Activated naive CD4-positive, alpha-beta T cell (primary cell): Measurements from ENCODE around the gene GRIK2.

Experiments used
- DNase-seq, 4 experiments: peaks; one replicate each; lab custom pipeline; 2025; lab: John Stamatoyannopoulos, UW

Gene GRIK2

DNA sequence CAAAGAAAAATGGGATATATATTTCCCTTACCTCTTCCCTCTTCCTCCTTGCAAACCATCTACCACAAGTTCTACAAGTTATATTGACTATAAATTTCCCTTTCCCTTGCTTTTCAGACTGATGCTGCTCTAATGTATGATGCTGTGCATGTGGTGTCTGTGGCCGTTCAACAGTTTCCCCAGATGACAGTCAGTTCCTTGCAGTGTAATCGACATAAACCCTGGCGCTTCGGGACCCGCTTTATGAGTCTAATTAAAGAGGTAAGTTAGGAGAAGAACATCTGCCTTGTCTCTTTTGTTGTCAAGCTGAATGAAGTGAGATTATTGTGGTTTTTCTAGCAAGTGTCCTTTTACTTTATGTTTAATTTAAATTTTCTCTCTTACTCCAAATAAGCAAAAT lies 406.0 kb downstream of the GRIK2 start:
- DNase-seq: no peak

DNA sequence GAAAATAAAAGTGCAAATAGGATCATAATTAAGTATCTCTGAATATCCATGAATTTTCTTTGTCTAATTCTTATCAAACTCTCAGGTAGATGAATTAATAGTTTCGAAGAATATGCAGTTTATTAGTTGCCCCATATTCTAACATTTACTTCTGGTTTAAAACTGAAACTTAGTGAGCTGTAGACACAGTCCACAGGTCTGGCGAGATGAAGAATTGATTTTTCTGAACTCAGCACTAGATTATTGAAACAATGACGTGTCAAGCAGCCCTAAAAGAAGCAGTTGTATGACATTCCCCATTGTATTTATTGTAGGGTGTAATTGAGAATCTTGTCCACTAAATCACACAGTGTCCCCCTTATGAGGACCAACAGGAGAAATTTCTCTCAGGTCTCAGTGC lies 407.1 kb downstream of the GRIK2 start:
- no peak for DNase-seq

DNA sequence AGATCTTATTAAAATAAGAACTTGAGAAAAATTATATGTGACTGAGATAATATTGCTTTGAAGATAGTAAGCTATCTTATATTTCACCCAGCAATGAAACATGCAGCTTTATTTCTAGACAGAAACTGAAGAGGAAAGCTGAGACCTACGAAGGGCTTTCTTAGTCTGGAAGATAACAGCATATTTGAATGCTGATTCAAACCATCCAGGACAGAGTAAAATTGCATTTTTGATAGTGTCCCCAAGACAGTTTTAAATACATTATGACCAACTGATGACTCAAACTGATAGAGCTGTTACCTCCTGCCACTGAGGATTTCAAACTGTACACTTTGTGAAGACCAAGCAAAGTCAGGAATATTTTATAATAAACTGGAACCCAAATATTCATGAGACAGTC lies 409.6 kb downstream of the GRIK2 start:
- DNase-seq: no peak

DNA sequence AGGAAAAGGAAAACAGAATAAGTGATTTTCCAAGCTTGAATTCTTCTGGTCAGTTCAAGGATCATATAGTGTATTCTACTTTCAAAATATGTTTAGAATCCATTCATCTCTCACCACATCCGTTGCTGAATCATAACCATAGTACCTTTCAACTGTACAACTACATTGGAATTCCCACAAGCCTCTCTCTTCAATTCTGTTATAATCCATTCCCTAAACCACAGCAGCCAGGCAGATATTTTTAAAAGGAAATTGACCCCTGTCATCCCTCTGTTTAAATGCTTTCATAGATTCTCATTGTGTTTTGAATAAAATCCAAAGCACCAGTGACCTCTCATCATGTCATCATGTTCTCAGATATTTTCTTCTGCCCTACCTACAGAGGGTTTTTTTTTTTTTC lies 412.7 kb downstream of the GRIK2 start:
- DNase-seq: no peak

DNA sequence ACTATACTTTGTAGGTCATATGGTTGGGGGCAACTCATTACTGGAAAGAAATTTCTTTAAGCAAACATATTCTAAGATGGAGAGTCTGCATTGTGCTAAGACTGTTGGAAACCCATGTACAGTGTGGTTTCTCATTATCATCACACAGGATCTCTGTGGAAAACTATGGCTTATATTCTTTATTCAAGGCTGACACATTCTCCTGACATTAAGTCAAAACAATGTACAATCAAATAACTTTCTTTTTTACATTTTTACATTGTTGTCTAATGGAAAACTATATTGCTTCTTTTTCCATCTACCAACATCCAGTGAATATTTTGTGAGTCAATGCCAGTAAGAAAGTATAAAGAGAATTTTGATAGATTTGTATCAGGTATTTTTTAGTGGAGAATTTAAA lies 417.6 kb downstream of the GRIK2 start:
- DNase-seq: no peak

DNA sequence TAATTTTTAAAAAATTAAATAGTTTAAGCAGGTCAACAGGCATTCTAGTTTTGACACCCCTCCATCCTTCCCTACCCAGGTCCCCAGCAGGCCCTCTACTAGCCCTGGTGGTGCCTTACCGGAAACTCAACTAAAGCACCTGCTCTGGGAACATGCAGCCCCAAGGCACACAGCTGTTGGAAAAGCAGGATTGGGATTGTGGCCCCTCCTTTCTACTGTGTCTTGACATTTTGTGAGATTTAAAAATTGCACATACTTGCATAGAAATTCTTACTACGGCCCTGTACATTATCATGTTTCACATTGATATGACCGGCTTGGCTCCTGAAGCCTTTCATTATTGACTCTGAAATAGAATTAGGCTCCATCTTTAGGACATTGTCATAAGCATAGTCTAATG lies 423.2 kb downstream of the GRIK2 start:
- DNase-seq: no peak

DNA sequence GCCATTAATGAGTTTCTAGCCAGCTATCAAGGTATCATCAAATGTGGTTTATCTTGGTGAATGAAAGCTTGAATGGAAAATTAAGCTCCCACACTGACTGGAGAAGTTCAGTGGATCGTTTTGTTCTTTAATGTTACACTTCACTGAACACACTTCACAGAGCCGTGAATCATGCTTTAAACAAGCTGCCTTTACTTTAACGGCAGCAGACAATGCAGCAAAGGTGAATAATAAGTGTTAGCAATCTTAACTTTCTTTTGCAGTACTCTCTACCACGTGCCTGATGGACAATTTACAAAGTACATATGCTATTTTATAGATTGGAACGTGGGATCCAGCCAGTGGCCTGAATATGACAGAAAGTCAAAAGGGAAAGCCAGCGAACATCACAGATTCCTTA lies 424.5 kb downstream of the GRIK2 start:
- DNase-seq: no peak

DNA sequence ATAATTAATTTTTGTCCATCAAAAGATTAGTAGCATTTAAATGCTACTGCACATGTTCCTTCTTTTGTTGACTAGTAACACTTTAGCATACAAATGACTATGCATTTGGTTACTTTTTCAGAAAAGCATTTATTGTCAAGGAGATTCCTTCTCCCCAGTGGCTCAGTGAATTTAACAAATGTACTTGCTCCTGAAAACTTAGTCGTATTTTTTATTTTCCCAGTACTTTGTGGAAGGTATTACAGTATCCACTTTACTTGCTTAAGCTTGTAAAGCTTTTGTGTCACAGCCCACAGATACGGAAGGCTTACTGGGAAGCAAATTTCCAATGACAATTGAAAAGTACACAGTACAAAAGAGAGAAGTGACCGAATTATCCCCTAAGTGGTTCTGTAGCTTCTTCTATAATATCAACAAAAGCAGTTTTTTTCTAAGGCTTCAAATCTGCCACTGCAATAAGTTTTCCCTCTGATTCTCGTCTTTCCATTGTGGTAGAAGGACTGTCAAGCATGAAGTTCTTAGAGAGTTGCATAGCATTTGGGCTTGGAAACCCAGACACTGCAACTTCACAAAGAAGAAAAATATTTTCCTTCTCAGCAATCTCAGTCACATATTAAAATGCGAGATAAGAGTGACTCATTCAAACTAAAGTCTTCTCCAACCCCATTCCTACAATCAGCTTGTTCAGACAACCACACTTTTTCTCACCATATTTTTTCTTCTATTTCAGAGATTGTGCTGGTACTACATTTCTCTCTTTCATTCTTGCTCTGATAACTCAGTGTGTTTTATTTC lies 431.2 kb downstream of the GRIK2 start:
- no peak for DNase-seq

DNA sequence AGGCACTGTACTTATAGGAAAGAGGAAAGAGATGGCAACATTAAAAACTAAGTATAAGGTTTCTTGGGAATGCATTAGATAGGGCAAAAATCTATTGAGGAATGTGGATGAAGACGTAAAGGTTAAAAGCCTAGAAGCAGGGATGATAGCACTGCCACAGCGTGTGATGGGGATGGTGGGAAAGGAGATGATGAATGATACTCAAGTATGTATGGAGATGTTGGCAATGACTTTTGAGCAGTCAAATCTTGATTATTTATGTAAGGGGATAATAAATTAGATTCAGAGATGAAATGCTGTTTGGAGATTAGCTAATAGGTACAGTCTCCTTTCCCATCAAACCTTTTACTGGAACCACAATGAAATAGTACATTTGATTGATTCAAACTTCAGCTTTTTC lies 432.8 kb downstream of the GRIK2 start:
- no peak for DNase-seq

DNA sequence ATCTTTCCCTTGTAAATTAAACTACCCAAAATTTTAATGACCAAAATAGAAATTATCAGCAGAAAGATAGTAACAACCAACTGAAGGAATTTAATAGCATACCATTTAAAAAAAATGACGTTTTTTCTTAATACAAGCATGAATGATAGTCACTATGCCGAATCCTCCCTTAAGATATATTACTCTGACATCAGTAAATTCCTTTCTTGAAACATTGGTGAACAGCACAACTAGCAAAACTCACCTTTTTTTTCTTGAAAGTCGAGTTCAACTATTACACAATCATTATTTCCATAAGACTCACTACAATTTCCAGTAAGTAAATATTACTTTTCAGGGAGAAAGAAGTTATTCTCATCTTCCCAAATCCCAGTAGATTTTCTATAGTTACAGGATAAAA lies 433.2 kb downstream of the GRIK2 start:
- DNase-seq: no peak

DNA sequence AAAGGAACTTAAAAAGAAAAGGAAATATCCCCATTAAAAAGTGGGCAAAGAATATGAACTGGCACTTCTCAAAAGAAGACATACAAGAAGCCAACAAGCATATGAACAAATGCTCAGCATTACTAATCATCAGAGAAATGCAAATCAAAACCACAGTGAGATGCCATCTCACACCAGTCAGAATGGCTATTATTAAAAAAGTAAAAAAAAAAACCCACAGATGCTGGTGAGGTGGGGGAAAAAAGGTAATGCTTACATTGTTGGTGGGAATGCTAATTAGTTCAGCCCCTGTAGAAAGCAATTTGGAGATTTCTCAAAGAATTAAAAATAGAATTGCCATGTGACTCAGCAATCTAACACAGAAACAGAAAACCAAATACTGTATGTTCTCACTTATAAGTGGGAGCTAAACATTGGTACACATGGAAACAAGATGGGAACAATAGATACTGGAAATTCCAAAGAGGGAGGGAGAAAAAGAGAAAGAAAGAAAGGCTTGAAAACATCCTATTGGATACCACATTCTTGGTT lies 437.1 kb downstream of the GRIK2 start:
- DNase-seq: no peak

DNA sequence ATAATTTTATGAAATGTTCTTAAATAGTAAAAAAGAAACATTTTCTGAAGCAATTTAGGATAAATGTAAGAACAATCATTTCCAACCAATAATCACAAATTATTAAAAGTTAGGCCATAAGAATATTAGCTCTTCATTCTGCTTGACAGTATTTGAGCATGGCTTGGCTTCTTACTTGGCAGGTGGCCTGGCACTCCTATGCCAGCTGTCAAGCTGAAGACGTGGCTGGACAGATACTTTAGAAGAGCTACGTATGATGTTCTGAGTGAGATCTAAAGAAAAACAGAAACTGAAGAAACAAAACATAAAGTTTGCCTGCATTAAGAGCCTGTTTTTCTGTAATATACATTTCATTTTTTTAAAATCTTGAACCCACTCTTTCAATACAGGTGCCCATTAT lies 438.9 kb downstream of the GRIK2 start:
- DNase-seq: no peak

DNA sequence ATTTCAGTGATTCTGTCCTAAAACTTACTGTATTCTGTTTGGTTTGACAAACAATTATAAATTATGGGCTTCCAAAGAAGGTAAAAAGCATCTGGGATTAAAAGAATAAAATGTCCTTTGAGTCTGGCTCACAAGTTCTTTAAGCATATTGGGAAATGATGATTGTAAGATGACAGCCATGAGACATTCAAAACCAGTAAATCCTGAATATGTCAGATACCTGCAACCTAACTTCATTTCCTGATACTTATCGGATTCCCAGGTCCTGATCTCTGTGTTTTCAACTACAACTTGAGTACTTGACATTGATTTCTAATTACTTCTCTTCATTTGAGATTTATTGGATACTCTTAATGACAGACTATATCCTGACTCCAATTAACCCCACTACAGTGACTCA lies 446.6 kb downstream of the GRIK2 start:
- no peak for DNase-seq

DNA sequence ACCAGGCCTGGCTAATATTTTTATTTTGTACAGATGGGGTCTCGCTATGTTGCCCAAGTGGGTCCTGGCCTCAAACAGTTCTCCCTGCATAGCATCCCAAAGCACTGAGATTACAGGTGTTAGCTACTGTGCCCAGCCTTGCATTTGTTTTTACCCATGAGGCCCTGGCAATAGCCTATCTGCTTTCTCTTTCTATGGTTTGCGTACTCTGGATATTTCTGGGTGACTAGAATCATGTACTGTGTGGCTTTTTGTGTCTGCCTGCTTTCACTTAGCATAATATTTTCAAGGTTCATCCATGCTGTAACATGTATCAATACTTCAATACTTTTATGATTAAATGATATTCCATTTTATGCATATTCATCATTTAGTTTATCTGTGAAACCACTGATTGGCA lies 451.7 kb downstream of the GRIK2 start:
- DNase-seq: no peak

DNA sequence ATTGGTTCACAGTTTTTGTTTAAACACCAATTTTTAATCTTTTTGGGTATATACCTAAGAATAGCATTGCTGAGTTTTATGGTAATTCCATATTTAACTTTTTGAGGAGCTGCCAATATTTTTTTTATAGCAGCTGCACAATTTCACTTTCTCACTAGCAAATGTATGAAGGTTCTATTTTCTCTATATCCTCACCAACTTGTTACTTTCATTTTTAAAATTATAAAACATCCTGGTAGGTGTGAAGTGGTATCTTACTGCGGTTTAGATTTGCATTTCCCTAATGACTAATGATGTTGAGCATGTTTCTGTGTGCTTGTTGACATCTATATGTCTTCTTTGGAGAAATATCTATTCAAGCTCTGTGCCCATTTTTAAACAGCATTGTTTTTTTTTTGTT lies 452.1 kb downstream of the GRIK2 start:
- no peak for DNase-seq

DNA sequence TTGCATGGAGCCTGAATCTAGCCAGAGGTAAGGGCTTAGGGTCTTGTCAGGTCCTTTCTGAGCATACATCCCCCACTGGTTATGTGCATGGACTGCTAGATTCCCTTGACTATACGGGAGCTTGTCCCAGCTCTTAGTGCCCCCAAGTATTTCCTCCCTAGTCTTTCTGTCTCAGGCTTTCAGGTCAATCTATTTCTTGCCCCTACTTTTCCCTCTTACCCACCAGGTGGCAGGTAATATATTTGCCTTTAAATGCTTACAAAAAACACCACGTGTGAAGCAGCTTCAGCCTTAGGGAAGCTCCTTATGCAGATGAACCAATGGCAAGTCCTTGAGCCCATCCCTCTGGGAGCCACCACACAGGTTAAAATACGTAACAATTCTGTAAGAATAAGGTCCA lies 454.2 kb downstream of the GRIK2 start:
- no peak for DNase-seq

DNA sequence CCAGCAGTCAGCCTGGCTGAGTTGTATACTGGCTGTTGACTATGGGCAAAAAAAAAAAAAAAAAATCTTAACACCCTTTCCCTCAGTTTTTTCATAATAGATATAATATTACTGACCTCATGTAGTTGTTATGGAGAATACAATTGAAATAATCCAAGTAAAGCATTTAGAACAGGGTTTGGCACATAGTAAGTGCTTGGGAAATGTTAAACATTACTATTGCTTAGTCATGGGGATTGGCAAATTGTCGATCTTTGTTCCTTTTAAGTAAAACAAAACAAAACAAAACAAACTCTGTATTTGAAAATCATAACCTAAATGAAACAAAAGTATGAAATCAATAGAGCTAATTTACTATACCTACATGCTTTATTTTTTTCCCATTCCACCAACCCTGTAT lies 458.4 kb downstream of the GRIK2 start:
- no peak for DNase-seq

DNA sequence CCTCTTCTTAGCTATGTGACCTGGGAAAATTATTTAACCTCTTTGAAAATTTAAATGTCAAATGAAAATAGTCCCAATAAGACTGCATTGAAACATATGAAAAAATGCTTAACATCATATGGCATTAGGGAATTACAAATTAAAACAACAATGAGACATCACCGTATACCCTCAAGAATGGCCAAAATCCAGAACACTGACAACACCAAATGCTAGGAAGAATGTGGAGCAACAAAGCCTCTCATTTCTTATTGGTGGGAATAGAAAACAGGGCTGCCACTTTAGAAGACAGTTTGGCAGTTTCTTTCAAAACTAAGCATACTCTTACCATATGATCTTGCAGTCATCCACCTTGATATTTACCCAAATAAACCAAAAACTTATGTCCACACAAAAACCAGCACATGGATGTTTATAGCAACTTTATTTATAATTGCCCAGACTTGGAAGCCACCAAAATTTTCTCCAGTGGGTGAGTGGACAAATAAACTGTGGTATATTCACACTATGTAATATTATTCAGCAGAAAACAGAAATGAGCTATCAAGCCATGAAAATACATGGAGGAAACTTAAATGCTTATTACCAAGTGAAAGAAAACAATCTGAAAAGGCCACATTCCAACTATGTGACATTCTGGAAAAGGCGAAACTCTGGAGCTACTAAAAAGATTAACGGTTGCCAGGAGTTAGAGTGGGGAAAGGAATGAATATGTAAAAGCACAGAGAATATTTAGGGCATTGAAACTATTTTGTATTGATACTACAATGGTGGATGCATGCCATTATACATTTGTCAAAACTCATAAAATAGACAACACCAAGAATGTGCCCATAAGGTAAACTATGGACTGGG lies 459.9 kb downstream of the GRIK2 start:
- DNase-seq: no peak

DNA sequence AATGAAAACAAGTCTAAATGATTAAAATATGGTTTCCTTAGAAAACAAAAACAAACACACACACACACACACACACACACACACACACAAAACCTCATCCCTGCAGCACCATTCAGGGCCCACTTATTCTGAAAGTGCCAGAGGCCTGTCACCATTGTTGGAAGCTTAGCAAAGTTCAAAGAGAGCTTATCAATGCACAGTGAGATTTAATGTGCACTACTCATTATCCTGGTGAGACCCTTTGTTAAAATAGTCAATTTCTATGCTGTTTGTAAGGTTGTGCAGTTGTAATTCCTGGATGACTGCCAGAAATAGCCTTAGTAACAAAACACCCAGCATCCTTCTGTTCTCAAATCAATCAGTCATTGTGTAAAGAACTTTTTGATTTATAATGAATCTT lies 482.9 kb downstream of the GRIK2 start:
- DNase-seq: no peak

DNA sequence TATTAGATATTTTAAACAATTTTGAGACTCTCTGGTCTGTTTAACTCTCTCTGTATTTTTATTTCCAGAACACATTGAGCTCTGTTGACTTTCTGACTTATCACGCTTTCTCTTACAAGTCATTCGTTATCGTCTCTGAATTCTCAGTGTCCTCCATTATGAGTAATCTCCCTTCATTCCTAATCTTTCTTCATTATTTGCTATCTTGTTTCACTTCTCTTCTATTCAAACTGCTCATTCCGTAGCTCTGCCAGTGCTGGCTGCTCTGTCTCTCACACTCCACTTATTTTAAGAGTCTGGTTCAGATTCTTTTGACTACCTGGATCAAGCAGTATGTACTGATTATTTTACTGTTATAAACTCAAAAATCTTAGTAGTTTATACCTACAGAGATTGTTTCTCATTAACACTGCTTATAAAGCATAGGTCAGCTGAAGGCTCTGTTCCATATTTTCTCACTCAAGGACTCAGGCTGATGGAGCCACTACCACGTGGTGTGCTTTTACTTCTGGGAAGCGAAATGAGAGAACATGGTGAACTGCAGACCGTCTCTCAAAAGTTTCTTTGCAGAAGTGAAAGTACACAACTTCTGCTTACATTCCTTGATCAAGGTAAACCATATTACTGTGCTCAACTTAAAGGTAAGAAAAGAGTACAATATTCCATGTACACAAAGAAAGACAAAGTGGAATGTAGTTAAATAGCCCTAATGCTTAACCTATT lies 485.2 kb downstream of the GRIK2 start:
- no peak for DNase-seq

DNA sequence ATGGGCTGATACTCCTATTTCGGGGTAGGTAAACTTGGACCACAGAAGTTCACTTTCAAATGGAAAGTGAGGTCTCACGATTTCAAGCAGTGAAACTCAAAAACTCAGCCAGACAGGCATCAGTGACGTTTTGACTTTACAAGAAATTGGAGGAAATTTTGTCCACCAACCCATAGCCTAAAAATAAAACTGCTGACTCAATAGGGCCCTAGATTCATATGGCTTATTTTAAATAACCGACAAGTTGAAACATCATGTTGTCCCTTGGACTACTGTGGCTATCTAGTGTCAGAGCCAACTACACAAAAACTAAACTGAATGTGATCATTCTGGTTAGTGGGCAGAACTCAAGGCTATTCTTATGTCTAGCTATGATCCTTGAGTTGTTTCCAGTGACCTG lies 486.3 kb downstream of the GRIK2 start:
- no peak for DNase-seq

DNA sequence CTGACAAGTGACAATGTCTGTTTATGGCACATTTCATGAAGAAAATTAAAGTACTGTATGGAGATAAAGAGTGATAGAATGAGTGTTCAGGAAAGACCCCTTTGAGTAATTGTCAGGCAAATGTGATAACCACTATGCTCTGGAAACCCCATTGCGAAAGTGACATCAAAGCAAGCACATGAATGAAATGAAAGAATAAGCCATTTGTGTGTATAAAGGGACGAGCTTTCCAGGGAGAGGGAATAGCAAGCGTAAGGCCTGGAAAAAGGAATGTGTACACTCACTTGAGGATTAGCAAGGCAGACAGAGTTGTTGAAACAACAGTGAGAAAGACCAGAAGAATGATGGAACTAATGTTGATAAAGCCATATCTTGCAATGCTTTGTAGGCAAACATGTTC lies 490.0 kb downstream of the GRIK2 start:
- DNase-seq: no peak

DNA sequence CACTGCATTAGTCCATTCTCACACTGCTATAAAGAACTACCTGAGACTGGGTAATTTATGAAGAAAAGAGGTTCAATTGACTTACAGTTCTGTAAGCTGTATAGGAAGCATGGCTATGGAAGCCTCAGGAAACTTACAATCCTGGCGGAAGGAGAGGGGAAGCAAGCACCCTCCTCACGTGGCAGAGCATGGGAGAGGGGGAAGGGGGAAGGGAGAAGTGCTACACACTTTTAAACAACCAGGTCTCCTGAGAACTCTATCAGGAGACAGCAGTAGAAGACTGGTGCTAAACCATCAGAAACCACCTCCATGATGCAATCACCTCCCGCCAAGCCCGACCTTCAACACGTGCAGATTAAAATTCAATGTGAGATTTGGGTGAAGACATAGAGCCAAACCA lies 494.0 kb downstream of the GRIK2 start:
- DNase-seq: no peak
